ENCODE measurements around the gene UQCR10.

- TF ChIP-seq EP300 (IDR thresholded peaks at IDR 0.05), result no peak
- TF ChIP-seq CTCF (IDR thresholded peaks at IDR 0.05), result no peak
Observed at GRCh38 chr22:29742326-29742725, 24.8 kb upstream of the UQCR10 start.
